ENCODE data around the gene COLQ. TPM values are rescaled to one million over a fixed set of nuclear protein-coding genes. Genes with fewer than 3 reads are reported as not detected.

Gene COLQ
- total RNA-seq, 1 experiment from 2014 or later: 0.64 TPM

DNA sequence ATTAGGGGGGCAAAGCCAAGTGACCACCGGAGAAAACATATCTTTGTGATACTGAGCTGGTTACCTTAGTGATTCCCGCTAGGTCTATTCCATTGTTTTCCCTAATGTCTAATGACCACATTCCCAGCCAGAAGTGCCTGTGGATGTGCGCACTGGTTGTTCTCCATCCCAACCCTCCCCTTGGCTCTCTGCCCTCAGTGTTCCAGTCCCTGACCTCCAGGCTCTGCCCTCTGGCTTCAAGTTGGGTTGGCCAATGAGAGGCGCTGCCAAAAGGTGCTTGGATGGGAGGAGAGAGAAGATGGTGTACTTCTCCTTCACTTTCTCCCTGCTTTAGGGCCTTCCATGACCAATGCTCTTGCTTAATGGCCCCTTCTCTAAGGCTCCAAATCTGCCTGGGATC, 2.4 kb downstream of the COLQ start:
- ChIA-PET CTCF (no interaction called here), POLR2A (no interaction called here)
- Histone ChIP-seq H3K4me1 (ENCODE audit: control insufficient read depth, insufficient read depth, low read length) (no peaks in the 10 kb centered on the region), H3K36me3 (ENCODE audit: control insufficient read depth, insufficient read depth, low read length) (no peaks in the 10 kb centered on the region), H3K4me3 (ENCODE audit: low read depth in 2 of 2, low read length in 2 of 2) (no peak overlapping the region), H3K27me3 (ENCODE audit: control insufficient read depth, insufficient read depth, low read length) (no peaks in the 10 kb centered on the region), H3K9me3 (ENCODE audit: control insufficient read depth, insufficient read depth, low read depth, low read length) (no peaks in the 10 kb centered on the region), H3K27ac (ENCODE audit: low read length) (no peak overlapping the region)
- ATAC-seq (no peak), DNase-seq (ENCODE audit: low read depth, low spot score) (no peak)
- in situ Hi-C loops (cut with HindIII; ENCODE audit: low pct_unique_long_range_greater_than_20kb, low sequenced_read_pairs) (no loop called here), intact Hi-C loops (cut with micrococcal nuclease; ENCODE audit: unreplicated experiment) (no loop called here)
- BruUV-seq (replicated peaks): no TSS peak
- TF ChIP-seq POLR2AphosphoS5 (IDR thresholded peaks at IDR 0.05; ENCODE audit: low read depth, low read length) (no peak), TCF7L2 (IDR thresholded peaks at IDR 0.05; ENCODE audit: low read depth, low read length) (no peak), SIN3A (IDR thresholded peaks at IDR 0.05; ENCODE audit: borderline replicate concordance, insufficient read depth, low read depth, low read length) (no peak)
- TF ChIP-seq, protein P1, sequence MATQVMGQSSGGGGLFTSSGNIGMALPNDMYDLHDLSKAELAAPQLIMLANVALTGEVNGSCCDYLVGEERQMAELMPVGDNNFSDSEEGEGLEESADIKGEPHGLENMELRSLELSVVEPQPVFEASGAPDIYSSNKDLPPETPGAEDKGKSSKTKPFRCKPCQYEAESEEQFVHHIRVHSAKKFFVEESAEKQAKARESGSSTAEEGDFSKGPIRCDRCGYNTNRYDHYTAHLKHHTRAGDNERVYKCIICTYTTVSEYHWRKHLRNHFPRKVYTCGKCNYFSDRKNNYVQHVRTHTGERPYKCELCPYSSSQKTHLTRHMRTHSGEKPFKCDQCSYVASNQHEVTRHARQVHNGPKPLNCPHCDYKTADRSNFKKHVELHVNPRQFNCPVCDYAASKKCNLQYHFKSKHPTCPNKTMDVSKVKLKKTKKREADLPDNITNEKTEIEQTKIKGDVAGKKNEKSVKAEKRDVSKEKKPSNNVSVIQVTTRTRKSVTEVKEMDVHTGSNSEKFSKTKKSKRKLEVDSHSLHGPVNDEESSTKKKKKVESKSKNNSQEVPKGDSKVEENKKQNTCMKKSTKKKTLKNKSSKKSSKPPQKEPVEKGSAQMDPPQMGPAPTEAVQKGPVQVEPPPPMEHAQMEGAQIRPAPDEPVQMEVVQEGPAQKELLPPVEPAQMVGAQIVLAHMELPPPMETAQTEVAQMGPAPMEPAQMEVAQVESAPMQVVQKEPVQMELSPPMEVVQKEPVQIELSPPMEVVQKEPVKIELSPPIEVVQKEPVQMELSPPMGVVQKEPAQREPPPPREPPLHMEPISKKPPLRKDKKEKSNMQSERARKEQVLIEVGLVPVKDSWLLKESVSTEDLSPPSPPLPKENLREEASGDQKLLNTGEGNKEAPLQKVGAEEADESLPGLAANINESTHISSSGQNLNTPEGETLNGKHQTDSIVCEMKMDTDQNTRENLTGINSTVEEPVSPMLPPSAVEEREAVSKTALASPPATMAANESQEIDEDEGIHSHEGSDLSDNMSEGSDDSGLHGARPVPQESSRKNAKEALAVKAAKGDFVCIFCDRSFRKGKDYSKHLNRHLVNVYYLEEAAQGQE (IDR thresholded peaks at IDR 0.05; ENCODE audit: insufficient read depth in 1 of 2, low read depth in 2 of 2, low read length in 1 of 2): no peak
- TF ChIP-seq, protein P2, sequence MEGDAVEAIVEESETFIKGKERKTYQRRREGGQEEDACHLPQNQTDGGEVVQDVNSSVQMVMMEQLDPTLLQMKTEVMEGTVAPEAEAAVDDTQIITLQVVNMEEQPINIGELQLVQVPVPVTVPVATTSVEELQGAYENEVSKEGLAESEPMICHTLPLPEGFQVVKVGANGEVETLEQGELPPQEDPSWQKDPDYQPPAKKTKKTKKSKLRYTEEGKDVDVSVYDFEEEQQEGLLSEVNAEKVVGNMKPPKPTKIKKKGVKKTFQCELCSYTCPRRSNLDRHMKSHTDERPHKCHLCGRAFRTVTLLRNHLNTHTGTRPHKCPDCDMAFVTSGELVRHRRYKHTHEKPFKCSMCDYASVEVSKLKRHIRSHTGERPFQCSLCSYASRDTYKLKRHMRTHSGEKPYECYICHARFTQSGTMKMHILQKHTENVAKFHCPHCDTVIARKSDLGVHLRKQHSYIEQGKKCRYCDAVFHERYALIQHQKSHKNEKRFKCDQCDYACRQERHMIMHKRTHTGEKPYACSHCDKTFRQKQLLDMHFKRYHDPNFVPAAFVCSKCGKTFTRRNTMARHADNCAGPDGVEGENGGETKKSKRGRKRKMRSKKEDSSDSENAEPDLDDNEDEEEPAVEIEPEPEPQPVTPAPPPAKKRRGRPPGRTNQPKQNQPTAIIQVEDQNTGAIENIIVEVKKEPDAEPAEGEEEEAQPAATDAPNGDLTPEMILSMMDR (IDR thresholded peaks at IDR 0.05): no peak

DNA sequence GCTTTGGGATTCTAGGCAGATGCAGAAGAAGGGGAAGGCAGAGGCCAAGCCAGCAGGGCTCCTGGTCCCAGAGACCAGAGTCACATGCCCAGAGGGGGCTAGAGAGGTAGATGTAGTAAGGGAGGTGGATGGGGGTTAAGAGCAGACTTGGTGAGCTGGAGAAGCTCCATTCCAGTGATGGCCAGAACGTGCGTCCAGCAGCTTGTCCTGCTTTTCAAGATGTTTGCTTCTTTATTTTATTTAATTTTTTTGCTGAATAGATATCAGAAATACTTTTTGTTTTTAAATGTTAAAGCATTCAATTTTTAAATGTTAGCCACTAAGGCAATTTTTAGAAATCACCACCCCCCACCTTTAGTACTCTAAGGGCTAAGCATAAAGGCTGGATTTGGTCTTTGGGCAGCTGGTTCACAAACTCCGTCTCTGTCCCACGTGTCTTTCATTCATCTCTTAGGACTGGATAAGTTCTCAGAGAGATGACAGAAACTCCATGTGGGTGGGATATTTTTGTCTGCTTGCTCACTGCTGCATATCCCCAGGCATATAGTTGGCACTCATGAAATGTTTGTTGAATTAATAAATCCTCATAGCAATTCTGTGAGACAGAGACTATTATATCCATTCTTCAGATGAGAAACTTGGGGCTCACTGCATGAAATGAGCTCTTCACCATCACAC, 6.7 kb downstream of the COLQ start:
- no TSS peak for BruUV-seq (replicated peaks)
- CTCF ChIA-PET: no interaction called here
- TF ChIP-seq SIN3A (IDR thresholded peaks at IDR 0.05; ENCODE audit: borderline replicate concordance, insufficient read depth, low read depth, low read length) (no peak), POLR2AphosphoS5 (IDR thresholded peaks at IDR 0.05; ENCODE audit: low read depth, low read length) (no peak), TCF7L2 (IDR thresholded peaks at IDR 0.05; ENCODE audit: low read depth, low read length) (no peak)
- TF ChIP-seq, protein P2 (IDR thresholded peaks at IDR 0.05): no peak
- TF ChIP-seq, protein P1 (IDR thresholded peaks at IDR 0.05; ENCODE audit: insufficient read depth in 1 of 2, low read depth in 2 of 2, low read length in 1 of 2): no peak
- ATAC-seq (no peak), DNase-seq (ENCODE audit: low read depth, low spot score) (no peak)
- POLR2A ChIA-PET: no interaction called here
- in situ Hi-C loops (cut with HindIII; ENCODE audit: low pct_unique_long_range_greater_than_20kb, low sequenced_read_pairs) (no loop called here), intact Hi-C loops (cut with micrococcal nuclease; ENCODE audit: unreplicated experiment) (no loop called here)
- Histone ChIP-seq H3K4me3 (ENCODE audit: low read depth in 2 of 2, low read length in 2 of 2) (no peak overlapping the region), H3K4me1 (ENCODE audit: control insufficient read depth, insufficient read depth, low read length) (no peaks in the 10 kb centered on the region), H3K27me3 (ENCODE audit: control insufficient read depth, insufficient read depth, low read length) (no peaks in the 10 kb centered on the region), H3K27ac (ENCODE audit: low read length) (no peak overlapping the region), H3K36me3 (ENCODE audit: control insufficient read depth, insufficient read depth, low read length) (no peaks in the 10 kb centered on the region), H3K9me3 (ENCODE audit: control insufficient read depth, insufficient read depth, low read depth, low read length) (no peaks in the 10 kb centered on the region)
